Loucy (cell line): ENCODE measurements around the gene GRM7.

Experiments used
- H2AFZ ChIP-seq: fragments of 200-600 bp; sonication (generic); 2 replicates; pipeline ENCODE4 v1.6.0; 2016; ENCODE audit warnings: antibody characterized with exemption, mild to moderate bottlenecking, low read length, moderate library complexity
- H3F3A ChIP-seq: fragments of 200-600 bp; 2 replicates; pipeline ENCODE4 v1.6.0; 2016; ENCODE audit warnings: antibody characterized with exemption, low read depth, mild to moderate bottlenecking
- H3K27me3 ChIP-seq: fragments of 200-600 bp; sonication (generic); 2 replicates; pipeline ENCODE4 v1.6.1; 2014; ENCODE audit warnings: low read length, mild to moderate bottlenecking; ENCODE audit not compliant: insufficient read depth, poor library complexity, severe bottlenecking
- H3K36me3 ChIP-seq: fragments of 200-600 bp; sonication (generic); 2 replicates; pipeline ENCODE4 v1.6.1; 2016; ENCODE audit warnings: low read length; ENCODE audit not compliant: insufficient read depth
- H3K4me1 ChIP-seq: fragments of 200-600 bp; sonication (generic); 2 replicates; pipeline ENCODE4 v1.5.1; 2014; ENCODE audit warnings: low read length, mild to moderate bottlenecking; ENCODE audit not compliant: insufficient read depth, poor library complexity, severe bottlenecking
- H3K4me2 ChIP-seq: fragments of 200-600 bp; sonication (generic); 2 replicates; pipeline ENCODE4 v1.6.0; 2014; ENCODE audit warnings: antibody characterized with exemption, low read length, low read depth, mild to moderate bottlenecking; ENCODE audit not compliant: poor library complexity, severe bottlenecking
- H3K4me3 ChIP-seq: fragments of 200-600 bp; sonication (generic); 2 replicates; pipeline ENCODE4 v1.5.1; 2014; ENCODE audit warnings: low read length, mild to moderate bottlenecking, mixed read lengths; ENCODE audit not compliant: poor library complexity, severe bottlenecking
- H3K79me2 ChIP-seq: fragments of 200-600 bp; sonication (generic); 2 replicates; pipeline ENCODE4 v1.6.1; 2014; ENCODE audit warnings: low read length; ENCODE audit not compliant: insufficient read depth
- H3K9ac ChIP-seq: fragments of 200-600 bp; sonication (generic); 2 replicates; pipeline ENCODE4 v1.6.0; 2014; ENCODE audit warnings: mild to moderate bottlenecking, low read depth, low read length, moderate library complexity; ENCODE audit not compliant: poor library complexity, severe bottlenecking
- H3K9me2 ChIP-seq: fragments of 200-600 bp; sonication (generic); replicated peaks from 2 replicates; pipeline ENCODE4 v1.6.1; 2016; ENCODE audit warnings: low read depth, low read length, mixed read lengths
- H3K9me3 ChIP-seq: fragments of 200-600 bp; sonication (generic); 2 replicates; pipeline ENCODE4 v1.6.1; 2014; ENCODE audit warnings: mild to moderate bottlenecking, antibody characterized with exemption, low read length, low read depth; ENCODE audit not compliant: insufficient read depth
- H4K20me1 ChIP-seq: fragments of 200-600 bp; sonication (generic); 2 replicates; pipeline ENCODE4 v1.6.0; 2014; ENCODE audit warnings: antibody characterized with exemption, low read length, mild to moderate bottlenecking; ENCODE audit not compliant: insufficient read depth, poor library complexity, severe bottlenecking
- EZH2phosphoT487 ChIP-seq: fragments of 200-600 bp; IDR thresholded peaks from 2 replicates; pipeline ENCODE4 v1.6.1; 2018; ENCODE audit warnings: antibody characterized with exemption, mild to moderate bottlenecking, moderate library complexity, borderline replicate concordance
- TF ChIP-seq, protein P1 (sequence below): fragments of 200-600 bp; sonication (generic); conservative IDR thresholded peaks from 2 replicates; pipeline ENCODE4 v1.5.1; 2014; ENCODE audit warnings: mild to moderate bottlenecking, antibody characterized with exemption, low read length

The GRM7 gene

DNA sequence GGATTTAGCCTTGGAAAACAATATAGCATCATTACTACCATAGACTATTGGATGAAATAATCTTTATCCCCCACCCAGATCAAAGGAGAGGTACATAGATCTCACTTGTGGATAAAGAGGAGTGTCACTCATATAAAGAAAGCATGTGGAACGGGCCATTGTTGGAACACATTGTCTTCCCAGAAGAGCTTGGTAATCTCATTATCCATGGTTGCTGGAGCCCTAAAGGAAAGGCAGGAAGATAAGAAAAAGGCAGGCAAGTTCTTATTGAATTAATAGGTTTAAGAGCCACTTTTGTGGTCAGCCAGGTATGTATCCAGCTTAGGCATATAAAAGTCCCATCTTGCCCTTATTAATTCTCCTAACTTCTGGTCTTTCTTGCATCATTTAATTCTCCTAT lies 659.1 kb downstream of the GRM7 start:
- no peak overlapping the region for H3K9ac ChIP-seq
- TF ChIP-seq EZH2phosphoT487, result no peak
- TF ChIP-seq, protein P1, sequence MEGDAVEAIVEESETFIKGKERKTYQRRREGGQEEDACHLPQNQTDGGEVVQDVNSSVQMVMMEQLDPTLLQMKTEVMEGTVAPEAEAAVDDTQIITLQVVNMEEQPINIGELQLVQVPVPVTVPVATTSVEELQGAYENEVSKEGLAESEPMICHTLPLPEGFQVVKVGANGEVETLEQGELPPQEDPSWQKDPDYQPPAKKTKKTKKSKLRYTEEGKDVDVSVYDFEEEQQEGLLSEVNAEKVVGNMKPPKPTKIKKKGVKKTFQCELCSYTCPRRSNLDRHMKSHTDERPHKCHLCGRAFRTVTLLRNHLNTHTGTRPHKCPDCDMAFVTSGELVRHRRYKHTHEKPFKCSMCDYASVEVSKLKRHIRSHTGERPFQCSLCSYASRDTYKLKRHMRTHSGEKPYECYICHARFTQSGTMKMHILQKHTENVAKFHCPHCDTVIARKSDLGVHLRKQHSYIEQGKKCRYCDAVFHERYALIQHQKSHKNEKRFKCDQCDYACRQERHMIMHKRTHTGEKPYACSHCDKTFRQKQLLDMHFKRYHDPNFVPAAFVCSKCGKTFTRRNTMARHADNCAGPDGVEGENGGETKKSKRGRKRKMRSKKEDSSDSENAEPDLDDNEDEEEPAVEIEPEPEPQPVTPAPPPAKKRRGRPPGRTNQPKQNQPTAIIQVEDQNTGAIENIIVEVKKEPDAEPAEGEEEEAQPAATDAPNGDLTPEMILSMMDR, result no peak
- peaks cover 4% of the 10 kb centered on the region; the same call in 1 of the 2 replicates for H3K9me3 ChIP-seq

DNA sequence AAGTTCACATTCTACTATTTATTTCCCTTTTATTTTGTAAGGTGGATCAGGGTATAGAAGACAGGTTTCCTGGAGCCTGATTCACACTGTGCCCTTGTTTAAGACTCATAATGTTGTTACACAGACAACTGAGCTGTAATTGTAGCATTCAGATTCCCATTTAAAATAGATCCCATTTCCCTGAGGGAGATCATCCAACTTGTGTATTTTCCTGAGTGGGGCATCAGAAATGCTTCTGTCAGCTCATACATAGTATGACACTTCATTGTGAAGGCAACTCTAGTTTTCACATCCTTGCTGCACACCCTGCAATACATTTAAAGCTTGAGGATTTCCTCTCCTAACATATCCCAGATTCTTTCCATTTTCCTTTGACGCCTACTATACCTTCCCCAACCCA lies 659.7 kb downstream of the GRM7 start:
- H3K4me2 ChIP-seq, result no peak overlapping the region
- no peaks in the 10 kb centered on the region for H3K36me3 ChIP-seq
- H3K9me3 ChIP-seq, result peaks cover 4% of the 10 kb centered on the region; the same call in 1 of the 2 replicates
- H2AFZ ChIP-seq, result no peak overlapping the region
- no peaks in the 10 kb centered on the region for H3K79me2 ChIP-seq
- no peaks in the 10 kb centered on the region for H4K20me1 ChIP-seq
- no peak overlapping the region for H3K4me3 ChIP-seq
- H3K27me3 ChIP-seq, result no peaks in the 10 kb centered on the region
- no peaks in the 10 kb centered on the region for H3F3A ChIP-seq
- no peaks in the 10 kb centered on the region for H3K9me2 ChIP-seq
- no peaks in the 10 kb centered on the region for H3K4me1 ChIP-seq
- no peak overlapping the region for H3K9ac ChIP-seq
- TF ChIP-seq, protein P1, result no peak
- no peak for TF ChIP-seq EZH2phosphoT487

More for the DNA sequence above, 659.1 kb downstream of the GRM7 start:
- no peaks in the 10 kb centered on the region for H3K36me3 ChIP-seq
- no peaks in the 10 kb centered on the region for H3K4me1 ChIP-seq
- no peaks in the 10 kb centered on the region for H3K79me2 ChIP-seq
- H3K27me3 ChIP-seq, result no peaks in the 10 kb centered on the region
- H3K4me3 ChIP-seq, result no peak overlapping the region
- no peak overlapping the region for H3K4me2 ChIP-seq
- no peak overlapping the region for H2AFZ ChIP-seq
- H4K20me1 ChIP-seq, result no peaks in the 10 kb centered on the region
- no peaks in the 10 kb centered on the region for H3K9me2 ChIP-seq
- H3F3A ChIP-seq, result no peaks in the 10 kb centered on the region

DNA sequence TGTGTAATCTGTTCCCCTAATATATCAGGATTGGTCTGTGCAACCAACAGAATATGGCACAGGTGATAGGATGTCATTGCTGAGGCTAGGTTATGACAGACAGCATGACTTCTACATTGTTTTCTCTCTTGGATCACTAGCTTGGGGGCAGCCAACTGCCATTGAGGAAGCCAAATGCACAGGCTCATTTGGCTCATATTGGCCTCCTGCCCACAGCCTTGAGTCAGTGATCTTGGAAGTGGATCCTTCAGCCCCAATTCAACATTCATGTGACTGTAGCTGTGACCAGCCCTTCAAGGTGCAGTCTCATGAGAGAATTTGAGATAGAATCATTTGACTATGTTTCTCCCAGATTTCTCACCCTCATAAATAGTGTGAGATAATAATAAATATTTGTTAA lies 675.6 kb downstream of the GRM7 start:
- Histone ChIP-seq H3K9ac (no peak overlapping the region), H3F3A (no peaks in the 10 kb centered on the region), H4K20me1 (no peaks in the 10 kb centered on the region), H3K9me2 (no peaks in the 10 kb centered on the region), H3K36me3 (no peaks in the 10 kb centered on the region), H3K9me3 (no peaks in the 10 kb centered on the region), H3K27me3 (no peaks in the 10 kb centered on the region), H3K4me1 (no peaks in the 10 kb centered on the region), H3K79me2 (no peaks in the 10 kb centered on the region), H3K4me2 (no peak overlapping the region), H3K4me3 (no peak overlapping the region), H2AFZ (no peak overlapping the region)
- no peak for TF ChIP-seq EZH2phosphoT487
- TF ChIP-seq, protein P1, result no peak
